ENCODE measurements around the gene HS1BP3.

The HS1BP3 gene

DNA sequence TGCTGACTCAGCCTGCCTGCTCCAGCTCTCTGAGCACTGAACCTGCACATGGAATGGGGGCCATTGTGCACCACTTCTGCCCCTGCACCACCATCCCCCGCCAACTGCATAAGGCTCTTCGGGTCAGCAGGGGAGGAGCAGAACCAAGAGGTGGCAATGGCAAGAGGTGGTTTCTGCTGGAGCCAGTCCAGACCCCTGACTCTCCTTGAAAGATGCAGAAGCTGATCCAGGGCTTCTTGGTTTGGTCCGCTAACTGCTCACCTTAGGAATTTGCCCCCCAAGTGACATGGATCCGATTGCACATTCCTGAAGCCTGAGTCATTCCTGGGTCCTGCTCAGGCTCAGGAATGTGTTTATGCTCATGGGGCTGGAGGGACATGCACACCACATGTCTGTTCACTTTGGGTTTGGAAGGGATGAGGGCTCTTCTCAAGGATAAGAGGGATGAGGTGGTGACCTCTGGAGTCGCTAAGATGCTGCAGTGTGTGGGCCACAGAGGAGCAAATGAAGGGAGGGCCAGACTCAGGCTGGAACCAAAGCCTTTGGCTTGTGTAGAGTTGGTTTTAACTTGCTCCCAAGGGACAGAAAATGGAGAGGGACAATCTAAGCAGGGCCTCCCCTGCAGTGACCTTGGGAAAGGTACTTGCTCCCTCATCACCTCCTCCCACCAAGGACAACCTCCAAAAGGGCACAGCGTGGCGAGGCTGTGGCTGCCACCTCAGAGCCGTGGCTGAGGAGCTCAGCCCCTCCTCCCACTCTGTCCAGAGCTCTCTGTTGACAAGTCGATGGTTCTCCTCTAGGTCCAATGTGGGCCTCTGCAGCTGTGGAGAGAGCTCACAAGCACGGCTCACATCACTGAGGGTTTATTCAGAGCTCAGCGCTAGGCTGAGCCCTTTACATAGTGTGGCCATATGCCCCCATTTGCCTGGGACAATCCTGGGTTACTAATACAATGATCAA lies 66.2 kb downstream of the HS1BP3 start:
- TF ChIP-seq EGR1 (IDR thresholded peaks at IDR 0.05) (no peak), CEBPB (IDR thresholded peaks at IDR 0.05) (0 out of 2 replicates have a peak, but pooled peaks have one; percentile 6), CREB1 (IDR thresholded peaks at IDR 0.05; ENCODE audit: low read depth) (no peak), TEAD4 (IDR thresholded peaks at IDR 0.05) (peak; percentile 99), FOXM1 (IDR thresholded peaks at IDR 0.05; ENCODE audit: borderline replicate concordance, low read depth) (peak; percentile 80; the same call in 1 of the 2 replicates), YY1 (IDR thresholded peaks at IDR 0.05; ENCODE audit: low read depth) (no peak; the same call in 1 of the 2 replicates), TAF1 (IDR thresholded peaks at IDR 0.05; ENCODE audit: low read depth) (no peak), ZBTB7A (IDR thresholded peaks at IDR 0.05; ENCODE audit: low read depth) (0 out of 2 replicates have a peak, but pooled peaks have one; percentile 39), NFIC (IDR thresholded peaks at IDR 0.05) (peak; percentile 83), TCF12 (IDR thresholded peaks at IDR 0.05; ENCODE audit: low read depth) (peak; percentile 90), EP300 (IDR thresholded peaks at IDR 0.05; ENCODE audit: borderline replicate concordance) (peak; percentile 83), RAD21 (IDR thresholded peaks at IDR 0.05; ENCODE audit: low read depth) (0 out of 2 replicates have a peak, but pooled peaks have one; percentile 22)
- TF ChIP-seq, protein P1, sequence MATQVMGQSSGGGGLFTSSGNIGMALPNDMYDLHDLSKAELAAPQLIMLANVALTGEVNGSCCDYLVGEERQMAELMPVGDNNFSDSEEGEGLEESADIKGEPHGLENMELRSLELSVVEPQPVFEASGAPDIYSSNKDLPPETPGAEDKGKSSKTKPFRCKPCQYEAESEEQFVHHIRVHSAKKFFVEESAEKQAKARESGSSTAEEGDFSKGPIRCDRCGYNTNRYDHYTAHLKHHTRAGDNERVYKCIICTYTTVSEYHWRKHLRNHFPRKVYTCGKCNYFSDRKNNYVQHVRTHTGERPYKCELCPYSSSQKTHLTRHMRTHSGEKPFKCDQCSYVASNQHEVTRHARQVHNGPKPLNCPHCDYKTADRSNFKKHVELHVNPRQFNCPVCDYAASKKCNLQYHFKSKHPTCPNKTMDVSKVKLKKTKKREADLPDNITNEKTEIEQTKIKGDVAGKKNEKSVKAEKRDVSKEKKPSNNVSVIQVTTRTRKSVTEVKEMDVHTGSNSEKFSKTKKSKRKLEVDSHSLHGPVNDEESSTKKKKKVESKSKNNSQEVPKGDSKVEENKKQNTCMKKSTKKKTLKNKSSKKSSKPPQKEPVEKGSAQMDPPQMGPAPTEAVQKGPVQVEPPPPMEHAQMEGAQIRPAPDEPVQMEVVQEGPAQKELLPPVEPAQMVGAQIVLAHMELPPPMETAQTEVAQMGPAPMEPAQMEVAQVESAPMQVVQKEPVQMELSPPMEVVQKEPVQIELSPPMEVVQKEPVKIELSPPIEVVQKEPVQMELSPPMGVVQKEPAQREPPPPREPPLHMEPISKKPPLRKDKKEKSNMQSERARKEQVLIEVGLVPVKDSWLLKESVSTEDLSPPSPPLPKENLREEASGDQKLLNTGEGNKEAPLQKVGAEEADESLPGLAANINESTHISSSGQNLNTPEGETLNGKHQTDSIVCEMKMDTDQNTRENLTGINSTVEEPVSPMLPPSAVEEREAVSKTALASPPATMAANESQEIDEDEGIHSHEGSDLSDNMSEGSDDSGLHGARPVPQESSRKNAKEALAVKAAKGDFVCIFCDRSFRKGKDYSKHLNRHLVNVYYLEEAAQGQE (IDR thresholded peaks at IDR 0.05; ENCODE audit: low read depth): no peak
- TF ChIP-seq, protein P2, sequence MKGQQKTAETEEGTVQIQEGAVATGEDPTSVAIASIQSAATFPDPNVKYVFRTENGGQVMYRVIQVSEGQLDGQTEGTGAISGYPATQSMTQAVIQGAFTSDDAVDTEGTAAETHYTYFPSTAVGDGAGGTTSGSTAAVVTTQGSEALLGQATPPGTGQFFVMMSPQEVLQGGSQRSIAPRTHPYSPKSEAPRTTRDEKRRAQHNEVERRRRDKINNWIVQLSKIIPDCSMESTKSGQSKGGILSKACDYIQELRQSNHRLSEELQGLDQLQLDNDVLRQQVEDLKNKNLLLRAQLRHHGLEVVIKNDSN (IDR thresholded peaks at IDR 0.05): no peak
- TF ChIP-seq, protein P3, sequence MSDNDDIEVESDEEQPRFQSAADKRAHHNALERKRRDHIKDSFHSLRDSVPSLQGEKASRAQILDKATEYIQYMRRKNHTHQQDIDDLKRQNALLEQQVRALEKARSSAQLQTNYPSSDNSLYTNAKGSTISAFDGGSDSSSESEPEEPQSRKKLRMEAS (IDR thresholded peaks at IDR 0.05): peak; percentile 85

DNA sequence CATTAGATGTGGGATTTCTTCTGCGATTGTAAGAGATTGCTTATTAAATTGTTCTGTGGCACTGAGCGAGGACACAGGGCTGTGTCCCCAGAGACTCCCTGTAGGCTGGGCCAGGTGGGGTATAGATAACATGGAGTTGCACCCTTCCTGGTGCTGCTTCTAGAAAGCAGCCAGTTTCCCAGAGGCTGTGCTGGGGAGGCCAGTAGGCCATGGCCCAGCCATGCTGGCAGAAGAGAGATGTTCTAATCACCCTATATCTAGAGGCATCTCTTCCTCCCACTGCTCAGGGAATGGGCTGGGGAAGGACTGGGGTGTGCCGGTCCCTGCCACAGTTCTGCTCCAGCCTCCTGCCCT lies 66.9 kb downstream of the HS1BP3 start:
- no peak for TF ChIP-seq CEBPB (IDR thresholded peaks at IDR 0.05)
- no peak for TF ChIP-seq FOXM1 (IDR thresholded peaks at IDR 0.05; ENCODE audit: borderline replicate concordance, low read depth)
- TF ChIP-seq NFIC (IDR thresholded peaks at IDR 0.05): no peak
- TF ChIP-seq EP300 (IDR thresholded peaks at IDR 0.05; ENCODE audit: borderline replicate concordance): no peak
- no peak; the same call in 1 of the 2 replicates for TF ChIP-seq YY1 (IDR thresholded peaks at IDR 0.05; ENCODE audit: low read depth)
- 0 out of 2 replicates have a peak, but pooled peaks have one; percentile 32 for TF ChIP-seq ZBTB7A (IDR thresholded peaks at IDR 0.05; ENCODE audit: low read depth)
- no peak for TF ChIP-seq TEAD4 (IDR thresholded peaks at IDR 0.05)
- TF ChIP-seq, protein P3 (IDR thresholded peaks at IDR 0.05): no peak

DNA sequence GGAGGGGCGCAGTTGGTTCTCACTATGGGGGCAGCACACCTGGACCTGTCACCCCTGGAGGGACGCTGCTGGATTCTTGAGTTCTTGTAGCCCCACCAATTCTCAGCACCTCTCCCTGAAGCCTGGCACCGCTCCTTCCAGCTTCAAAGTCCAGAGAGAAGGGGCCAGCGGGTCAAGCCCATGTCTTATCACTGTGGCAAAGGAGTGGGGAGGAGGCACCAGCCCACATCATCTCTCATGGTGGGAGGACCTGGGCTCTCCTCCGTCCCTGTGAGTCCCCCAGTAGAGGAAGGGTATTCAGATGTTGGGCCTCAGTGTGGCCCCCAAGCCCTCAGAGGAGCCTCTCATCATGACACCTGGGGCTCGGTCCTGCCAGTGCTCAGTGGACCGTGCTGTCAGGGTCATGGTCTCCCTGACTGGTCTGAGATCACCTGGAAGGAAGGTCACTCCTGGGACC lies 67.4 kb downstream of the HS1BP3 start:
- TF ChIP-seq YY1 (IDR thresholded peaks at IDR 0.05; ENCODE audit: low read depth) (no peak), CEBPB (IDR thresholded peaks at IDR 0.05) (no peak), TCF12 (IDR thresholded peaks at IDR 0.05; ENCODE audit: low read depth) (no peak; the same call in 1 of the 2 replicates), TAF1 (IDR thresholded peaks at IDR 0.05; ENCODE audit: low read depth) (no peak), CREB1 (IDR thresholded peaks at IDR 0.05; ENCODE audit: low read depth) (no peak), RAD21 (IDR thresholded peaks at IDR 0.05; ENCODE audit: low read depth) (no peak), TEAD4 (IDR thresholded peaks at IDR 0.05) (no peak), ZBTB7A (IDR thresholded peaks at IDR 0.05; ENCODE audit: low read depth) (no peak), EP300 (IDR thresholded peaks at IDR 0.05; ENCODE audit: borderline replicate concordance) (no peak), NFIC (IDR thresholded peaks at IDR 0.05) (no peak), FOXM1 (IDR thresholded peaks at IDR 0.05; ENCODE audit: borderline replicate concordance, low read depth) (no peak), EGR1 (IDR thresholded peaks at IDR 0.05) (no peak)
- TF ChIP-seq, protein P1 (IDR thresholded peaks at IDR 0.05; ENCODE audit: low read depth): no peak
- TF ChIP-seq, protein P3 (IDR thresholded peaks at IDR 0.05): no peak
- TF ChIP-seq, protein P2 (IDR thresholded peaks at IDR 0.05): no peak

DNA sequence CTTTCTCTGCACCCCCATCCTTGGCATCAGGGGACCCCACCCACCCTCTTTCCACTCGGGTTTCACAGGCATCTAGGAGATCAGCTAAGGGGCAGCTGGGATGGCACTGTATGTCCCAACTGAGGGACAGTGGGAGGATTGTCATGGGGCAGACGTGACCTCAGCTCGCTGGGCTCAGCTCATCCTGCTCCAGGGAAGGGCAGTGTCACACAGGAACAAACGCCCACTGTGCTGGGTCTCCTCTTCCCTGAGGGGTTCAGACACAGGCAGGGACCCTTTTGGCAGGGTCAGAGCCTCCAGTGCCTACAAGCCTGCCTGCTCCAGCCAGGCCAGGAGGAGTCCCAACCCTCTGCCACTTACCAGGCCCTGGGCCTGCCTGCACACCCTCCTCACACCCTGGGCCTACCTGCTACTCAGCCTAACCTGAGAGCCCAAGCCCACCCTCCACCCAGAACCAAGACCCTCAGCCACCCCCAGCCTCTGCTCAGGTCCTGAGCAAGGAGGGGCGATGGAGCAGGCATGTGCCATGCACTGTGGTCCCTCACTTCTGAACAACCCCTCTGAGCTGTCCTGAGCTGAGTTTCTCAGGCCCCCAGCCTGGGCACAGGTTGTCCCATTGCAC lies 68.2 kb downstream of the HS1BP3 start:
- 0 out of 2 replicates have a peak, but pooled peaks have one; percentile 21 for TF ChIP-seq ZBTB7A (IDR thresholded peaks at IDR 0.05; ENCODE audit: low read depth)
- TF ChIP-seq, protein P1 (IDR thresholded peaks at IDR 0.05; ENCODE audit: low read depth): no peak
